ENCODE results near the gene MYOM1.

DNA sequence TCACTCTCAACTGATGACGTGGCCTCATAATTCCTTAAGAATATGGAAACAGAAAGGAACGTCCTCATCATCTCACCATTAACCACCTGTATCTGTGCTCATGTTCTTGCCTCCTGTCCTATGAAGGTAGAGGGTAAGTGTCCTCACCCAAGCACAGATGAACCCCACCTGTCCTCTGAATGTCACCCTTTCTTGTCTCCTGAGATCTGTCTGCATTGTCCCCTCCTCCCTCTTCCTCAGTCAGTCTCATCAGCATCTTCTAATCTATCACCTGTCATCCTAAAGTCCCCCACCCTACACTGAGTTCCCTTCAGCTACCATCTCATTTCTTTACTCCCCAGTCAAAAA is 167.4 kb downstream of the MYOM1 start:
- TF ChIP-seq, protein P1, sequence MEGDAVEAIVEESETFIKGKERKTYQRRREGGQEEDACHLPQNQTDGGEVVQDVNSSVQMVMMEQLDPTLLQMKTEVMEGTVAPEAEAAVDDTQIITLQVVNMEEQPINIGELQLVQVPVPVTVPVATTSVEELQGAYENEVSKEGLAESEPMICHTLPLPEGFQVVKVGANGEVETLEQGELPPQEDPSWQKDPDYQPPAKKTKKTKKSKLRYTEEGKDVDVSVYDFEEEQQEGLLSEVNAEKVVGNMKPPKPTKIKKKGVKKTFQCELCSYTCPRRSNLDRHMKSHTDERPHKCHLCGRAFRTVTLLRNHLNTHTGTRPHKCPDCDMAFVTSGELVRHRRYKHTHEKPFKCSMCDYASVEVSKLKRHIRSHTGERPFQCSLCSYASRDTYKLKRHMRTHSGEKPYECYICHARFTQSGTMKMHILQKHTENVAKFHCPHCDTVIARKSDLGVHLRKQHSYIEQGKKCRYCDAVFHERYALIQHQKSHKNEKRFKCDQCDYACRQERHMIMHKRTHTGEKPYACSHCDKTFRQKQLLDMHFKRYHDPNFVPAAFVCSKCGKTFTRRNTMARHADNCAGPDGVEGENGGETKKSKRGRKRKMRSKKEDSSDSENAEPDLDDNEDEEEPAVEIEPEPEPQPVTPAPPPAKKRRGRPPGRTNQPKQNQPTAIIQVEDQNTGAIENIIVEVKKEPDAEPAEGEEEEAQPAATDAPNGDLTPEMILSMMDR (IDR thresholded peaks at IDR 0.05 in 8 of 11, conservative IDR thresholded peaks at IDR 0.05 in 3 of 11) = no peak
- no peak for TF ChIP-seq POLR2A (IDR thresholded peaks at IDR 0.05)

Measured in spleen (tissue), 7 donors.